GM21529 (cell line): ENCODE results near the gene MPV17L2.

Experiments used
- ATAC-seq: cut with Tn5 transposase; IDR thresholded peaks from one replicate; pipeline ENCODE4 v1.9.1; 2021; ENCODE audit not compliant: unreplicated experiment

The MPV17L2 gene

DNA sequence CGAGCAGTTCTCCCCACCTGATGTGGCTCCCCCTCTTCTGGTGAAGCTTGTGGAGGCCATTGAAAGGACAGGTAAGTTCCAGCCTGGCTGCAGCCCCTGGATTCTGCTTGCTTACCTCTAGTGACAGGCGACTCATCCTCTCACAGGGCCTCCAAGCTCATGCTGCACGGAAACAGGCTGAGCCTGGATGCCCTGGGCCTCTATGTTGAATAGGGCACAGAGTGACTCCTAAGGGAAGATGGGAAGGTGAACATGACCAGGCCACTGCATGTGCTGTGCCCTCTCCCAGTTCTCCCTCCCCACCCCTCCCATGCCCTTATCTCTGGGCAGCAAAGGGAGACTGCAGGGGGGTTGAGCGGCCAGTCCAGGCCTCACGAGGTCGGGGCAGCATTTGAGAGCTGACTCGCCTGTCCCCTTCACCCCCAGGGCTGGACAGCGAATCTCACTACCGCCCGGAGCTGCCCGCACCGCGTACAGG is 32.5 kb upstream of the MPV17L2 start:
- no peak for ATAC-seq

DNA sequence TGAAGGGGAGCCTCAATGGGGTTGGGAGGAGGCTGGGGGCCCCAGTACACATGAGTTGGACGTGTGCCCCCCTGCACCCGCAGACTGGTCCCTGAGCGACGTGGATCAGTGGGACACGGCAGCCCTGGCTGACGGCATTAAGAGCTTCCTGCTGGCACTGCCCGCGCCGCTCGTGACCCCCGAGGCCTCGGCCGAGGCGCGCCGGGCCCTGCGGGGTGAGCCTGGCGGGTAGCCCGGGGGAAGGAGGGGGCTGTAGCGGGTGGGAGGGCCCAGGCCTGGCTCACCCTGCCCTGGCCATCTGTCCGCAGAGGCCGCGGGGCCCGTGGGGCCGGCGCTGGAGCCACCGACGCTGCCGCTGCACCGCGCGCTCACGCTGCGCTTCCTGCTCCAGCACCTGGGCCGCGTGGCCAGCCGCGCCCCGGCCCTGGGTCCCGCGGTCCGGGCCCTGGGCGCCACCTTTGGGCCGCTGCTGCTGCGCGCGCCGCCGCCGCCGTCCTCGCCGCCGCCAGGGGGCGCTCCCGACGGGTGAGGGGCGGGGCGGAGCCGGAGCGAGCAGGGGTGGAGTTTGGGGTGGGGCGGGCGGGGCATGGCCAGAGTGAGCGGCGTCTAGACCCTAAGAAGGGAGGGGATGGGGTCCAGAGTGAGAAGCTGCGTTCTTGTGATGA is 31.9 kb upstream of the MPV17L2 start:
- peak; percentile 77 for ATAC-seq

DNA sequence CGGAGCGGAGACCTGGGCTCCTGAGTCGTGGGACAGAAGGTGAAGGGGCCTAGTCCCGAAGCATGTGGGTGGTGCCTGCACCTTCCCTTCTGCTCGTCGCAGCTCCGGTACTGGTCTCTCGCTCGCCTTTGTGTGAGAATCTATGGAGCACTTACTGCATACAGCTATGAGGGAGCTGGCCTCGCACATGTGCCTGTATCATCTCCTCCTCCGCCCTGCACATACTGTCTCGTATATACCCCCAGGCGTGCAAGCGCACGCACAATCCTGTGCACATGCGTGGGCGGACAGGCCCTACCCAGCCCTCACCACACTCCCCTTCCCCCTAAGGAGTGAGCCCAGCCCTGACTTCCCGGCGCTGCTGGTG is 31.4 kb upstream of the MPV17L2 start:
- no peak for ATAC-seq

DNA sequence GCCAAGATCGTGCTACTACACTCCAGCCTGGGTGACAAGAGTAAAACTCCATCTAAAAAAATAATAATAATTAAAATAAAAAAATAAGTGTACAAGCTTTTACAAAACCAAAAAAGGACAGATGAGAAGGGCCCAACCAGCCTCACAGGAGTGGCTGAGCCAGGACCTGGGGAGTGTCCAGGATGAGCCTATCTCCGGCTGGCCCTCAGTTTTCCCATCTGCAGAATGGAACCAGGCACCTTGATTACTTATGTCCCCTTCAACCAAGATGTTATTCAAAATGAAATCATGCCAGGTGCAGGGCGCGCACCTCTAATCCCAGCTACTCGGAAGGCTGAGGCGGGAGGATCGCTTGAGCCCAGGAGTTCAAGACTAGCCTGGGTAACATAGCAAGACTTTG is 28.9 kb upstream of the MPV17L2 start:
- no peak for ATAC-seq

DNA sequence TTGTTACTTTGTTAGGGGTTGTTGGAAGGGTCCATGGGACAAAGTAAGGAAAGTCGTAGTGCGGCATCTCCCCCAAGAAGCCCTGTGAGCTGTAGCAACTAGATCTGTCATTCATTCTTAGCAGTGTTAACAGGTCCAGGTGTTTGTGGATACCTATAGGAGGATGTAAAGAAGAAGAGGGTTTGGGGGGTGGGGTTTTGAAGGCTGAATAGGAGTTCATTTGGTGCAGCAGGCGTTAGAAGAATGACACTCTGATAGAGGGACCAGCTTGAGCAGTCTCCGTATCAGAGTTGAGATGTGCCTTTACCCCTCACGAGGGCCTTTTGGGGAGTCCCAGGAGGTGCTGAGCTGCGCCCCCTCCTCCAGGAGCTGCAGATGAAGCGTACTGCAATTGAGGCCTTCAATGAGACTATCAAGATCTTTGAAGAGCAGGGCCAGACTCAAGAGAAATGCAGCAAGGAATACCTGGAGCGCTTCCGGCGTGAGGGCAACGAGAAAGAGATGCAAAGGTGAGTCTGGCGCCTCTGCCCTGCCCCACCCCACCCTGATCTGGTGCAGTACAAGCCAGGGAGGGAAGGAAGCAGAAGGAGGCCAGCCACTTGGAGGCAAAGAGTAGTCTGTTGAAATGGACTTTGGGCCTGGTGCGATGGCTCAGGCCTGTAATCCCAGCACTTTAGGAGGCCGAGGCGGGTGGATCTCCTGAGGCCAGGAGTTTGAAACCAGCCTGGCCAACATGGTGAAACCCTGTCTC is 27.0 kb upstream of the MPV17L2 start:
- no peak for ATAC-seq

DNA sequence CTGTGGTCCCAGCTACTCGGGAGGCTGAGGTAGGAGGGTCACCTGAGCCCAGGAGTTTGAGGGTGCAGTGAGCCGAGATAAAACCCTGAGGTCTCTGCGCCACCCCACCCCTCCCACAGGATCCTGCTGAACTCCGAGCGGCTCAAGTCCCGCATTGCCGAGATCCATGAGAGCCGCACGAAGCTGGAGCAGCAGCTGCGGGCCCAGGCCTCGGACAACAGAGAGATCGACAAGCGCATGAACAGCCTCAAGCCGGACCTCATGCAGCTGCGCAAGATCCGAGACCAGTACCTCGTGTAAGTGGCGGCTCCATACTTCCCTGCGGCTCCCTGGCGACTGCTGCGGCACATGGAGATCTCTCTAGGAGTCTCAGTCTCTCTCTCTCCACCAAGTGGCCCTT is 26.0 kb upstream of the MPV17L2 start:
- ATAC-seq: no peak

DNA sequence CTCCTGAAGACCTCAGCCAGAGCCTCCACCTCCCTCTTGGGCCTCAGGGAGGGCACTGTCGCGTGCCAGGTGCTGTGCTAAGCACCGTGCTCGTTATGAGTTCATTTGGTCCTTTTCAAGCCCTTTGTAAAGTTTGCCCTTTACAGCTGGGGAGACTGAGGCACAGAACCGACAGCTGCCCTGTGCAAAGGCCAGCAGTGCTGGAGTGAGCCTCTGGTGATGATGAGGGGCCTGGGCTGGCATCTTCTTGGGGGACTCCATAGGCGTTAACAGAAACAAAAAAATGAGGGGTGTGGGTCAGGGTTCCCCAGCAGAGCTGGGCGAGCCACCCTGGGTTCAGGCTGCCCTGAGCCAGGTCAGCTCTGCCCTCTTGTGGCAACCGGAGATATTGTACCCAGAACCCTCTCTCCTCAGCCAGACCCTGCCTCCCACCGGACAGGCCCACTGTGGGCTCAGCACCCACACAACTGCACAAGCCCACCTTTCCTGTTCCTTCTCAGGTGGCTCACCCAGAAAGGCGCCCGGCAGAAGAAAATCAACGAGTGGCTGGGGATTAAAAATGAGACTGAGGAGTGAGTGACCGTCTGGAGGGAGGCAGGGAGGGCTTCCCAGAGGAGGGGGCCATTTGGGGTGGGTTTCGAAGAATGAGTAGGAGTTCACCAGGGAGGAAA is 24.9 kb upstream of the MPV17L2 start:
- ATAC-seq: no peak

DNA sequence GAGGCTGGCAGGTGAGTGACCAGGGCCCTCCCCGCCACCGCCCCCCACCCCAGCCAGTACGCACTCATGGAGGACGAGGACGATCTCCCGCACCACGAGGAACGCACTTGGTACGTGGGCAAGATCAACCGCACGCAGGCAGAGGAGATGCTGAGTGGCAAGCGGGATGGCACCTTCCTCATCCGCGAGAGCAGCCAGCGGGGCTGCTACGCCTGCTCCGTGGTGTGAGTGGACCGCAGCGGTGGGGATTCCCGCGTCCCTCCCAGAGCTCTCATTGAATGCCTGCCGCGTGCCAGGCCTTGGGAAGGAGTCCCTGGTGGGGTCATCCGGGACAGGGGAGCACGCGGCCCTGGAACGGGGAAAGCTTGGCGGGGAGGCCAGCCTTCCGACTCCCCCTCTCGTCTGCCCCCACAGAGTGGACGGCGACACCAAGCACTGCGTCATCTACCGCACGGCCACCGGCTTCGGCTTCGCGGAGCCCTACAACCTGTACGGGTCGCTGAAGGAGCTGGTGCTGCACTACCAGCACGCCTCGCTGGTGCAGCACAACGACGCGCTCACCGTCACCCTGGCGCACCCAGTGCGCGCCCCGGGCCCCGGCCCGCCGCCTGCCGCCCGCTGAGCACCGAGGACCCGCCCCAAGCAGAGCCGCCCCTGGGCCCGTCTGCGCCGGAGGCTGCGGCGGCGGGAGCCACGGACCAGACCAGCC is 24.2 kb upstream of the MPV17L2 start:
- no peak for ATAC-seq

DNA sequence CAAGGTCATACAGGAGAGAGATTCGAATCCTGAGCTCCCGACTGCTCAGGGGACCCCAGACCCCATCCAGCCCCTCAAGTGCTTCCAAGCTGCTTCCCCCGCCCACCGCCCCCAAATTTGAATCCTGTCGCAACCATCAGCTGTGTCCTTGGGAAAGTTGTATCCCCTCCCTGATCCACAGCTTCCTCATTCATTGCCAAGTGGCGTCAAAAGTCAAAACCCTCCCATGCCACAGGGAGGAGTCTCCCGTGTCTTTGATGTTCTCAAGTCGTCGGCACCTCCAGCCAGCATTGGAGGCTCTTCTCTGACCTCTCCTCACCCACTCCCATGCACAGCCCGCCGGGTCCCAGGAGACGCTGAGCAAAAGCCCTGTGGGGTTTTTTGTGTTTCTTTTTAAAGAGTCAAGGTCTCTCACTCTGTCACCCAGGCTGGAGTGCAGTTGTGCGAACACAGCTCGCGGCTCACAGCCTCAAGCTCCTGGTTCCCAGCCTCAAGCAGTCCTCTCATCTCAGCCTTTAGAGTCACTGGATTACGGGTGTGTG is 22.2 kb upstream of the MPV17L2 start:
- no peak for ATAC-seq

DNA sequence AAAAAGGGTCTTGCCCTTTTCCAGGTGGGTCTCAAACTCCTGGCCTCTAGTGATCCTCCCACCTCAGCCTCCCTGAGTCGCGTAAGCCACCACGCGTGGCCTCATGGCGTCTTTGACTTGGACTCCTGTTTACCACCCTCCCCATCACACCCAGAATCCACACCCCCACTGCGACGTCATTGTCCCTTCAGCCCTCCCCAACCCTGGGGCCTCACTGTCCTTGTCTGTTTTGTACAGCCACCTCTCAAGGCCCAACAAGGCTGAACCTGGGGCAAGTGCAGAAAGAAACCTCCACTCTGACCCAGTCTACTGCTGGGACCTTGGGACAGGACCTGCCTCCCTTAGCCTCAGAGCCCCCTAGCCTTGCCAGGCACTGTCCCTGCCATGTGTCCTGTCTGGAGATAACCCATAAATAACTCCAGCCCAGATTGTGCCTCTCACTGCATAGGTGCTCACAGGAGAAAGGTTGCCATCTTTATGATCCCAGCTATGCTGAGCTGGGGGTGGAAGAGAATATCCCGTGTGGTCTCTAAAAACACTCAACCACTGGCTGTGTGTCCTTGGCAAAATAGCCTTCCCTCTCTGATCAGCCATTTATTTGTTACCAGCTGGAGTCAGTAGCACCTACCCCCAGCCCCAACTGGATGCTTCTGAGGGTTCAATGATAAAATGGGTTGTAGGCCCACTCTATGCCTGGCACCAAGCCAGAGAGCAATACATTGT is 21.3 kb upstream of the MPV17L2 start:
- ATAC-seq: no peak

DNA sequence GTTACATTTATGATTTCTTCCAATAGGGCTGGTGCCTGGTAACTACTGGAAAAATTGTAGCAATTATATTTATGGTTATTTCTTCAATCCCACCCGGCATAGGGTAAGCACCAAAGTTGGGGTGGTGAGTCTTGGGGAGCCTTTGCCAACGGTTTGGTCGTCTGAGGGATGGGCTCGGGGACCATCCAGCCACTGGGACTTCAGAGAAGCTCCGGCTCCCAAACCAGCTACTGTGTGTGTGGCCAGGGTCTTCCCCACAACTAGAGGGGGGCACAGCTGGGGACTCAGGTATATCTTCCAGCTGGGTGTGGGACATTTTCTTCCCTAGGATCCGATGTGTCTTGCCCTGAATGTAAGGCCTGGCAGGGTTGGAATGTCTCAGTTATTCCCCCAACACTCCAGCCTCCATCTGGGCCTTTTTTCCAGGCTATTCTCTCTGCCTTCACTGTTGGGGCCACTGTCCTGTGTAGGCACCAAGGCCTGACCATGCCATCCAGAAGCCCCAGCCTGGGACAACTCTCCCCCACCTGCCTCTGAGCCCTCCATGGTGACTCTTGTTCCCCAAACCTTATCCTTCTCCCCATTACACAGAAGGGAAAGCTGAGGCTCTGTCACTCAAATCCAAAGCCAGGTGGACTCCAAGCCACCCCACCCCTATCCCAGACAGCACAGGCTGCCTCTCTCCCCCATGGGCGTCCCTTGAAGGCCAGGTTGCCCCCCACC is 20.5 kb upstream of the MPV17L2 start:
- ATAC-seq: no peak

DNA sequence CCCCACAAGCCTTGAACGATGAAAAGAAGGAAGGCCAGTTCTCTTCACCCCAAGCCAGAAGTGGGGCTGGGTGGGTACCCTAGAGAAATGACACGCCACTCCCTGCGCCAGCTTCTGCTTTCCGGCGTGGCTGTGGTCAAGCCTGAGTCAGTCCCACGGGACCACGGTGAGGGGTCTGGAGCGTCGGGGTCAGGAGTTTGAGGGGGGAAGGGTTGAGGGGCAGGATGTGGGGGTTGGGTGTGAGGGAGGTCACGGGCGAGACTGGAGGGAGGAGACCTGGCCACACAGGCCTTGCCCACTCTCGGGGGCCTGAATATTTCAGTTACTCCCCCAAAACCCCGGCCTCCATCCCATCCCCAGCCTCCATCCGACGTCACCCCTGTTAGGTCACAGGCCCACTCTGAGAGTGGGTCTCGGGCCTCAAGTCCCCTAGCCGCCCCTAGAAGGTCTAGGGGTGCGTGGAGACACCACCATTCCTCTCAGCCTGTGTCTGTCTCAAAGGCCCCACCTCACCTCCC is 19.9 kb upstream of the MPV17L2 start:
- peak; percentile 2 for ATAC-seq

DNA sequence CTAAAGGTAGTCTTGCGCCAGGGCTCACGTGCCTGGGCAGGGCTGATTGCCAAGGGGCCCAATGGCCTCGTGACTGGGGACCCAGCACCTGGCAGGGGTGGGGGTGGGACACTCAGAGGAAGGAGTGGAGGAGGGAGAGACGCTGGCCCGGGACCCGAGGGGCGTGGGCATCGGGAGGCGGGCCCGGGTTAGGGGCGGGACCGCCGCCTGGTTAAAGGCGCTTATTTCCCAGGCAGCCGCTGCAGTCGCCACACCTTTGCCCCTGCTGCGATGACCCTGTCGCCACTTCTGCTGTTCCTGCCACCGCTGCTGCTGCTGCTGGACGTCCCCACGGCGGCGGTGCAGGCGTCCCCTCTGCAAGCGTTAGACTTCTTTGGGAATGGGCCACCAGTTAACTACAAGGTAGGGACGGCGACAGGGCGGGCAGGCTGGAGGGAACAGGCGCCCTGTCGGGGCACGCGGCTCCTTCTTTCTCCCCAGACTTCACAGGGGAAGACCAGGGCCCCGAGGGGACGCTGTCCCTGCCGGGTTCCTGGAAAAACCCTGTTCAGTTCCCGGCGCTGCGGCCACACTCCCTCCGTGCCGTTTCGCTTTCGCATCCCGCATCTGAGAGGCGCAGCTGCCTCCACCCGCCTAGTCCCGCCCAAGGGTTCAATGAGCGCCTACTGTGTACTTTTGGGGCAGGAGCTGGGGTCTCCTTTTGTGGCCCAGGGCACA is 19.3 kb upstream of the MPV17L2 start, which contains the start of gene IFI30:
Gene IFI30, plus strand, starts transcription at position 242 of the 717 bp plus-strand sequence. Its CDS starts 29 bp downstream, at position 271.
- ATAC-seq: peak; percentile 44

DNA sequence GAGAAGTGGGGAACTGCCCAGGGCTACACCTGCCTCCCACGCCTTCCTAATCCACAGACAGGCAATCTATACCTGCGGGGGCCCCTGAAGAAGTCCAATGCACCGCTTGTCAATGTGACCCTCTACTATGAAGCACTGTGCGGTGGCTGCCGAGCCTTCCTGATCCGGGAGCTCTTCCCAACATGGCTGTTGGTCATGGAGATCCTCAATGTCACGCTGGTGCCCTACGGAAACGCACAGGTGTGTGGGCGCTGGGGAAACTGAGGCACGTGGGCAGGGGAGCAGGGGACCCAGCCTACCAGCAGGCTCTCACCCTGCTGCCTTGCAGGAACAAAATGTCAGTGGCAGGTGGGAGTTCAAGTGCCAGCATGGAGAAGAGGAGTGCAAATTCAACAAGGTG is 18.0 kb upstream of the MPV17L2 start:
- ATAC-seq: no peak

DNA sequence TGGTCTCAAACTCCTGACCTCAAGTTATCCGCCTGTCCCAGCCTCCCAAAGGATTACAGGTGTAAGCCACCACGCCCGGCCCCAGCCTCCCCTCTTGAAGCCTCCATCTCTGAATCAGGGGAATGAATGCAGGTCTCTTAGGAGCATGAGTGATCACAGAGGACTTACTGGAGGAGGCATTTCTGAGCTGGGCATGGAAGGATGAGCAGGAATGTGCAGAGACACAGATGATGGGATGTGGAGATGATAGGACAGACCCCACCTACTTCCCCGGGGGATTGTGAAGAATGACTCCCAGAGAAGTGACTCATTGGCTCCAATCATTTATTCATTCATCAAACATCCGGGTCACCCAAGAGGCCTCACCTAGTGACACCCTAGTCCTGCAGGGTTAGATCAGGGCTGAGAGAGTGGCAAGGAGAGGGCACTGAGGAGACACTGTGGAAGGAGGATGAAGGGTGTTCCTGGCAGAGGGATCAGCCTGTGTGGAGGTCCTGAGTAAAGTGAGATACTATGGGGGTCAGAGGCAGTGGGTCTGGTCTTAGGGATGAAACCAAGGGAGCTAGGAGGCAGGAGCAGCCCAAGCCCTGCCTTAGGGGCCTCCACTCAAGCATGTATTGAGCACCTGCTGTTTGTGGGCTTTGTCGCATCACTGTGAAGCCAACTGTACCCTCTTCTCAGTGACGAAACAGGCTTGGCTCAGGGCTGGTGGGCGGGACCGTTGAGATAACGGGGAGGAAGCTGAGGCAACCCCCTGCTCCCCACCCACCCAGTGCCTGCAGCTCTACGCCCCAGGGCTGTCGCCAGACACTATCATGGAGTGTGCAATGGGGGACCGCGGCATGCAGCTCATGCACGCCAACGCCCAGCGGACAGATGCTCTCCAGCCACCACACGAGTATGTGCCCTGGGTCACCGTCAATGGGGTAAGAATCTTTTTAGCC is 16.4 kb upstream of the MPV17L2 start:
- no peak for ATAC-seq

DNA sequence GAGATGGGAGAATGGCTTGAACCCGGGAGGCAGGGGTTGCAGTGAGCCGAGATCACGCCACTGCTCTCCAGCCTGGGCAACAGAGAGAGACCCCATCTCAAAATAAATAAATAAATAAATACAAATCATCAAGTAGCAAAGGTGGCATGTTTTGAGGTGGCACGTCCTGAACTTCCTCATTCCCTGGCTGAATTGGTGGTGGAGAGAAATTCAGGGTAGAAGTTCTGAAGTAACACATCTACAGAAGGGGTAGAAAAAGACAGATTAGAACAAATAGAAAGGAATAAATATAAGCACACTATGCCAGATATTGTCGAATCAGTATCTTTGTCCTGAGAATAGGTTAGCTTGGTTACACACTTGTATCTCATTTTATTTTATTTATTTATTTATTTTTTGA is 13.1 kb upstream of the MPV17L2 start:
- no peak for ATAC-seq

DNA sequence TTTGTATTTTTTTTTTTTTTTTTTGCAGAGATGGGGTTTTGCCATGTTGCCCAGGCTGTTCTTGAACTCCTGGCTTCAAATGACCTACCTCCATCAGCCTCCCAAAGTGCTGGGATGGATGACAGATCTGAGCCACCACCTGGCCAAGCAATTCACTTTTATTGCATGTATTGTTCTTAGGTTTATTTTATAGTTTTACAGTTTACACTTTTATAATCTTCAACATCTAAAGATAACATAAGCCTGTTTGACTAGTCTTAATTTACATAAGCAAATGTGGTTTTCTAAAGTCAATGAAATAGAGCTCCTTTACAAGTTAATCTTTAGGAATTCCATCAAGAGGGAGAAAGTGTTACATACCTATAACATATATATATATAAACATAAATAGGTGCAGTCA is 9.5 kb upstream of the MPV17L2 start:
- ATAC-seq: no peak

DNA sequence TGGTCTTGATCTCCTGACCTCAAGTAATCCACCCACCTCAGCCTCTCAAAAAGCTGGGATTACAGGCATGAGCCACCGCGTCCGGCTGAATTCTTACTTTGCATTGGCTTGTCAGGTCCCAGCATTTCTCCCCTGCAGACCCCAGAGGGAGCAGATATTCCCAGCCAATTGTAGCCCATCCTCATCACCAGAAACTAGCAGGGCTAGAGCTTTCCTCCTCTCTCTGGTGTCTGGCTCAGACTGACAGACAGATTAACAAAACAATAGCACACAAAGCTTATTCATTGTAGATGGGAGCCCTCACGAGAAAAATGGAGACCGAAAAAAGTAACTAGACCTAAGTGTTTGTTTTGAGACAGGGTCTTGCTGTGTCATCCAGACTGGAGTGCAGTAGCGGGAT is 7.5 kb upstream of the MPV17L2 start:
- ATAC-seq: no peak
